Sigmoid colon (tissue), 7 donors: ENCODE data around the gene DEFB127. TPM values are rescaled to one million over a fixed set of nuclear protein-coding genes. Genes with fewer than 3 reads are reported as not detected.

Experiments
- polyA plus RNA-seq, 3 donors: library from polyadenylated mRNA; stranded (reverse); fragments of 200-250 nt; gene quantifications; one replicate each; pipeline ENCODE4 v1.2.3, GENCODE V29; 2013
- total RNA-seq, 4 donors: library from RNA; depleted of rRNA; stranded (reverse); fragments of >200 nt; gene quantifications; one replicate each; pipeline ENCODE4 v1.1.0, GENCODE V29; 2016
- donor health status: healthy with polysubstance abuse.
- donor health status: Bipolar disorder and iron deficiency.
- donor health status: healthy.

Gene DEFB127
- total and polyA plus RNA-seq, 7 donors, result not detected

Other genes with a start within 250 kb of the DEFB127 start
- not detected for gene DEFB125, start 69.8 kb upstream of the DEFB127 start, total RNA-seq
- gene DEFB125, start 69.8 kb upstream of the DEFB127 start, polyA plus RNA-seq, result not detected
- not detected for gene DEFB126, start 14.9 kb upstream of the DEFB127 start, total RNA-seq
- gene DEFB126, start 14.9 kb upstream of the DEFB127 start, polyA plus RNA-seq, result not detected
- gene DEFB128, start 32.3 kb downstream of the DEFB127 start, total RNA-seq, result not detected
- gene DEFB128, start 32.3 kb downstream of the DEFB127 start, polyA plus RNA-seq, result not detected
- gene DEFB129, start 69.8 kb downstream of the DEFB127 start, total RNA-seq, result not detected
- gene DEFB129, start 69.8 kb downstream of the DEFB127 start, polyA plus RNA-seq, result not detected
- gene DEFB132, start 100.3 kb downstream of the DEFB127 start, total RNA-seq, result not detected
- under 1 TPM in 1 of 3 donors, not detected in 2; 0.06 TPM for gene DEFB132, start 100.3 kb downstream of the DEFB127 start, polyA plus RNA-seq
- gene C20orf96, start 133.3 kb downstream of the DEFB127 start, total RNA-seq, result 1 to 10 TPM; 2.1 to 6.9 (median 3.1) TPM
- gene C20orf96, start 133.3 kb downstream of the DEFB127 start, polyA plus RNA-seq, result 1 to 10 TPM; 5.3 to 8.5 (median 5.4) TPM
- gene ZCCHC3, start 140.1 kb downstream of the DEFB127 start, total RNA-seq, result 10 to 100 TPM in 3 of 4 donors, 1 to 10 TPM in 1; 9.7 to 22.1 (median 15.6) TPM
- gene ZCCHC3, start 140.1 kb downstream of the DEFB127 start, polyA plus RNA-seq, result 10 to 100 TPM in 1 of 3 donors, 1 to 10 TPM in 2; 6.0 to 11.7 (median 6.2) TPM
- 1 to 10 TPM; 3.6 to 9.7 (median 4.9) TPM for gene SOX12, start 168.1 kb downstream of the DEFB127 start, total RNA-seq
- 1 to 10 TPM; 1.2 to 3.9 (median 1.2) TPM for gene SOX12, start 168.1 kb downstream of the DEFB127 start, polyA plus RNA-seq
- gene NRSN2, start 189.7 kb downstream of the DEFB127 start, total RNA-seq, result 10 to 100 TPM; 23.2 to 34.3 (median 27.6) TPM
- 10 to 100 TPM in 1 of 3 donors, 1 to 10 TPM in 2; 2.3 to 16.3 (median 7.8) TPM for gene NRSN2, start 189.7 kb downstream of the DEFB127 start, polyA plus RNA-seq
- gene TRIB3, start 223.3 kb downstream of the DEFB127 start, total RNA-seq, result 1 to 10 TPM; 1.4 to 2.9 (median 1.6) TPM
- 10 to 100 TPM in 2 of 3 donors, 1 to 10 TPM in 1; 9.6 to 29.2 (median 17.8) TPM for gene TRIB3, start 223.3 kb downstream of the DEFB127 start, polyA plus RNA-seq